ENCODE data around the gene CALCB. TPM values are rescaled to one million over a fixed set of nuclear protein-coding genes. Genes with fewer than 3 reads are reported as not detected.

CALCB gene
- total and polyA plus RNA-seq, 10 of the 15 experiments (the other 5 are each of a cell fraction or from before 2014, with no cell fraction given) = 0.09 to 0.28 (median 0.12) TPM; not detected in 3

- TF ChIP-seq IRF5 (IDR thresholded peaks at IDR 0.05; ENCODE audit: borderline replicate concordance) (no peak), ATF2 (IDR thresholded peaks at IDR 0.05; ENCODE audit: low read length) (no peak), SPI1 (IDR thresholded peaks at IDR 0.05; ENCODE audit: borderline replicate concordance, insufficient read depth, low read depth, low read length) (no peak), YY1 (IDR thresholded peaks at IDR 0.05; ENCODE audit: low read depth, low read length) (peak; percentile 62; the same call in 1 of the 2 replicates), RAD21 (IDR thresholded peaks at IDR 0.05; ENCODE audit: insufficient read depth, low read depth, low read length) (peak; percentile 85), IRF4 (IDR thresholded peaks at IDR 0.05; ENCODE audit: low read depth, low read length) (0 out of 2 replicates have a peak, but pooled peaks have one; percentile 18), YBX1 (IDR thresholded peaks at IDR 0.05) (no peak)
These were observed 27.8 kb downstream of the CALCB start (continued) for GRCh38 chr11:15101072-15101709.

GRCh38 chr11:15104166-15104565 is 30.8 kb downstream of the CALCB start:
- intact Hi-C loops (cut with micrococcal nuclease; ENCODE audit: unreplicated experiment) = no loop called here

More at GRCh38 chr11:15104166-15104565, 30.8 kb downstream of the CALCB start:
- Histone ChIP-seq H4K20me1 (ENCODE audit: control insufficient read depth, insufficient read depth) (no peaks in the 10 kb centered on the region), H3K4me2 (ENCODE audit: control insufficient read depth, insufficient read depth) (no peak overlapping the region), H3K27ac (ENCODE audit: control insufficient read depth, insufficient read depth) (no peak overlapping the region), H3K4me1 (ENCODE audit: control insufficient read depth, insufficient read depth, low read length) (peaks cover 13% of the 10 kb centered on the region), H3K27me3 (replicated peaks in 1 of 2; ENCODE audit: control insufficient read depth in 2 of 2, insufficient read depth in 2 of 2, low read length in 1 of 2) (no peaks in the 10 kb centered on the region), H2AFZ (ENCODE audit: control insufficient read depth, low read depth, low read length) (no peak overlapping the region), H3K36me3 (ENCODE audit: control insufficient read depth in 2 of 2, insufficient read depth in 2 of 2, low read length in 1 of 2) (no peaks in the 10 kb centered on the region), H3K9ac (ENCODE audit: control insufficient read depth, insufficient read depth, low read length) (no peak overlapping the region), H3K9me3 (replicated peaks; ENCODE audit: control insufficient read depth, insufficient read depth, low read length) (no peaks in the 10 kb centered on the region), H3K4me3 (no peak overlapping the region), H3K79me2 (ENCODE audit: control insufficient read depth, insufficient read depth, low read length) (no peaks in the 10 kb centered on the region)
- DNase-seq (ENCODE audit: low read depth, low spot score) = no peak
- RAD21 ChIA-PET (ENCODE audit: unreplicated experiment) = interaction anchor here (1.7 kb wide), 1 partner anchor 12 kb away, joined by 3 read pairs; no protein-coding TSS in a partner anchor
- CTCF ChIA-PET = interaction anchor here (0.6 to 9.6 kb wide), 5 partner anchors 9 to 113 kb away, joined by 3 to 102 read pairs (median 4); no protein-coding TSS in a partner anchor
- no peak for ATAC-seq
- POLR2A ChIA-PET = no interaction called here
- TF ChIP-seq SMC3 (IDR thresholded peaks at IDR 0.05; ENCODE audit: borderline replicate concordance, low read length) = no peak
- no peak for TF ChIP-seq TCF7 (IDR thresholded peaks at IDR 0.05; ENCODE audit: borderline replicate concordance)
- TF ChIP-seq ZBTB4 (CRISPR knock-in tag; IDR thresholded peaks at IDR 0.05) = no peak
- TF ChIP-seq NR2C2 (IDR thresholded peaks at IDR 0.05; ENCODE audit: borderline replicate concordance, control insufficient read depth, insufficient read length, low read depth) = no peak
- no peak for TF ChIP-seq CBX5 (IDR thresholded peaks at IDR 0.05; ENCODE audit: low read depth)
- TF ChIP-seq SMAD5 (IDR thresholded peaks at IDR 0.05; ENCODE audit: low read depth) = no peak
- no TSS peak for BruUV-seq (replicated peaks)
- WGBS (ENCODE audit: insufficient coverage, insufficient replicate concordance, low lambda C conversion rate, missing lambda C conversion rate) = 92% methylated on average over 2 of the region's 2 CpGs
- in situ Hi-C loops (cut with MboI) = loop anchor here (5.0 kb wide), 2 partner anchors 53 to 93 kb away; no protein-coding TSS in a partner anchor
- SMC1A ChIA-PET (ENCODE audit: uncharacterized antibody, unreplicated experiment) = interaction anchor here (1.4 to 1.7 kb wide), 3 partner anchors 58 to 104 kb away, joined by 3 to 5 read pairs (median 4); no protein-coding TSS in a partner anchor
- no peak for FAIRE-seq
